ENCODE results near the gene CCDC197. TPM values are rescaled to one million over a fixed set of nuclear protein-coding genes. Genes with fewer than 3 reads are reported as not detected.

Gene CCDC197
- total and polyA plus RNA-seq, 2 of the 4 experiments (the other 2 are of a cell fraction): not detected

- Histone ChIP-seq H4K5ac (ENCODE audit: low read depth, low read length) (no peak overlapping the region), H3K23ac (ENCODE audit: low read depth, low read length) (no peak overlapping the region), H2BK120ac (ENCODE audit: low read depth, low read length) (no peak overlapping the region), H3K27me3 (ENCODE audit: control insufficient read depth, insufficient read depth, low read length) (peaks cover 2% of the 10 kb centered on the region; the same call in 1 of the 2 replicates), H2AFZ (replicated peaks; ENCODE audit: low read length, poor library complexity) (no peak overlapping the region), H4K8ac (ENCODE audit: low read depth in 2 of 2, low read length in 2 of 2) (no peak overlapping the region), H2BK5ac (ENCODE audit: low read depth, low read length, poor library complexity, severe bottlenecking) (no peak overlapping the region), H3K56ac (ENCODE audit: extremely low read depth, insufficient read depth, low read length) (no peak overlapping the region), H3K27ac (ENCODE audit: insufficient read depth, low read length) (no peak overlapping the region), H3K4me2 (ENCODE audit: low read depth, low read length) (no peak overlapping the region), H3K9me3 (ENCODE audit: control insufficient read depth, insufficient read depth, low read length) (no peaks in the 10 kb centered on the region), H3K36me3 (ENCODE audit: control insufficient read depth, insufficient read depth, low read length) (no peaks in the 10 kb centered on the region), H4K20me1 (ENCODE audit: insufficient read depth, low read length) (no peaks in the 10 kb centered on the region), H3K9ac (ENCODE audit: low read depth, low read length) (no peak overlapping the region), H3K9me1 (ENCODE audit: insufficient read depth, low read length) (peaks cover 10% of the 10 kb centered on the region; the same call in 1 of the 2 replicates), H2BK20ac (ENCODE audit: low read depth, low read length) (no peak overlapping the region), H2AK5ac (ENCODE audit: low read depth, low read length) (no peak overlapping the region), H3K18ac (ENCODE audit: low read depth, low read length) (no peak overlapping the region), H2BK15ac (ENCODE audit: low read depth, low read length) (no peak overlapping the region), H3K79me1 (ENCODE audit: low read depth in 1 of 2, low read length in 2 of 2) (no peaks in the 10 kb centered on the region), H2AK9ac (replicated peaks; ENCODE audit: low read depth, low read length, poor library complexity) (no peak overlapping the region), H3K4ac (ENCODE audit: low read depth, low read length) (no peak overlapping the region), H3K14ac (replicated peaks; ENCODE audit: low read depth, low read length) (no peak overlapping the region), H3K4me3 (ENCODE audit: insufficient read depth, low read depth, low read length) (no peak overlapping the region), H4K91ac (ENCODE audit: insufficient read depth, low read depth, low read length) (no peak overlapping the region), H3K4me1 (ENCODE audit: control insufficient read depth, insufficient read depth, low read length) (peaks cover 6% of the 10 kb centered on the region)
- TF ChIP-seq POLR2A (IDR thresholded peaks at IDR 0.05; ENCODE audit: low read depth, low read length) (no peak), USF2 (IDR thresholded peaks at IDR 0.05; ENCODE audit: low read depth, low read length) (no peak), CHD1 (IDR thresholded peaks at IDR 0.05; ENCODE audit: low read depth, low read length) (no peak), MXI1 (IDR thresholded peaks at IDR 0.05; ENCODE audit: borderline replicate concordance, low read depth, low read length) (no peak), CEBPB (IDR thresholded peaks at IDR 0.05; ENCODE audit: low read depth, low read length) (no peak), RCOR1 (IDR thresholded peaks at IDR 0.05; ENCODE audit: insufficient replicate concordance, low read length) (no peak), BHLHE40 (IDR thresholded peaks at IDR 0.05; ENCODE audit: low read depth, low read length) (no peak), RFX5 (IDR thresholded peaks at IDR 0.05; ENCODE audit: low read depth, low read length) (no peak), FOS (IDR thresholded peaks at IDR 0.05; ENCODE audit: low read depth, low read length) (no peak), SMC3 (IDR thresholded peaks at IDR 0.05; ENCODE audit: low read depth, low read length) (no peak), NFE2L2 (IDR thresholded peaks at IDR 0.05; ENCODE audit: low read depth, low read length) (no peak), MAZ (IDR thresholded peaks at IDR 0.05; ENCODE audit: borderline replicate concordance, low read depth, low read length) (no peak), RAD21 (IDR thresholded peaks at IDR 0.05; ENCODE audit: low read length) (no peak), ELK1 (IDR thresholded peaks at IDR 0.05; ENCODE audit: borderline replicate concordance, low read depth, low read length) (no peak), MAFK (IDR thresholded peaks at IDR 0.05; ENCODE audit: low read depth, low read length) (no peak)
- TF ChIP-seq, protein P1, sequence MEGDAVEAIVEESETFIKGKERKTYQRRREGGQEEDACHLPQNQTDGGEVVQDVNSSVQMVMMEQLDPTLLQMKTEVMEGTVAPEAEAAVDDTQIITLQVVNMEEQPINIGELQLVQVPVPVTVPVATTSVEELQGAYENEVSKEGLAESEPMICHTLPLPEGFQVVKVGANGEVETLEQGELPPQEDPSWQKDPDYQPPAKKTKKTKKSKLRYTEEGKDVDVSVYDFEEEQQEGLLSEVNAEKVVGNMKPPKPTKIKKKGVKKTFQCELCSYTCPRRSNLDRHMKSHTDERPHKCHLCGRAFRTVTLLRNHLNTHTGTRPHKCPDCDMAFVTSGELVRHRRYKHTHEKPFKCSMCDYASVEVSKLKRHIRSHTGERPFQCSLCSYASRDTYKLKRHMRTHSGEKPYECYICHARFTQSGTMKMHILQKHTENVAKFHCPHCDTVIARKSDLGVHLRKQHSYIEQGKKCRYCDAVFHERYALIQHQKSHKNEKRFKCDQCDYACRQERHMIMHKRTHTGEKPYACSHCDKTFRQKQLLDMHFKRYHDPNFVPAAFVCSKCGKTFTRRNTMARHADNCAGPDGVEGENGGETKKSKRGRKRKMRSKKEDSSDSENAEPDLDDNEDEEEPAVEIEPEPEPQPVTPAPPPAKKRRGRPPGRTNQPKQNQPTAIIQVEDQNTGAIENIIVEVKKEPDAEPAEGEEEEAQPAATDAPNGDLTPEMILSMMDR (conservative IDR thresholded peaks at IDR 0.05; ENCODE audit: low read depth, low read length): no peak
- DNase-seq (no peak), ATAC-seq (ENCODE audit: low read depth) (no peak)
- no CpG with 5 or more reads among the region's 4 CpGs for WGBS, 2 experiments (ENCODE audit: extremely low coverage in 2 of 2, insufficient read length in 1 of 2)
- BruUV-seq (replicated peaks): no TSS peak
- dilution Hi-C loops (cut with HindIII; ENCODE audit: low sequenced_read_pairs, unreplicated experiment): no loop called here
- in situ Hi-C loops (cut with MboI; ENCODE audit: low sequenced_read_pairs): no loop called here
- ChIA-PET POLR2A (ENCODE audit: unreplicated experiment) (no interaction called here), CTCF (no interaction called here)
- intact Hi-C loops (cut with micrococcal nuclease): no loop called here
These were observed 42.6 kb upstream of the CCDC197 start for GRCh38 chr14:93954516-93954830.

All from IMR-90 (cell line).